Transverse colon (tissue), 3 donors: Measurements from ENCODE around the gene GRIP2.

Experiments used
- CTCF ChIP-seq, 5 experiments: fragments of 200-600 bp in 3 of 5; fragments of 450-650 bp in 2 of 5; sonication (generic) in 3 of 5; IDR thresholded peaks; 1 replicate in 2 of 5; 2 replicates in 3 of 5; pipeline ENCODE4 v1.5.1; 2016 to 2017; ENCODE audit warnings: antibody characterized with exemption in 5 of 5, inconsistent platforms in 3 of 5, mild to moderate bottlenecking in 2 of 5, moderate library complexity in 1 of 5
- POLR2A ChIP-seq: fragments of 450-650 bp; IDR thresholded peaks from one replicate; pipeline ENCODE4 v1.6.1; 2016; ENCODE audit warnings: antibody characterized with exemption, mild to moderate bottlenecking, moderate library complexity

- TF ChIP-seq CTCF (IDR thresholded peaks at IDR 0.05), result no peak
- no peak for TF ChIP-seq POLR2A
Measured at GRCh38 chr3:14541646-14542045, 1.5 kb upstream of the GRIP2 start.
